ENCODE data around the gene ACKR3. TPM values are rescaled to one million over a fixed set of nuclear protein-coding genes. Genes with fewer than 3 reads are reported as not detected.

The ACKR3 gene
- total RNA-seq, 1 donor from 2014 or later, result 17.9 TPM

DNA sequence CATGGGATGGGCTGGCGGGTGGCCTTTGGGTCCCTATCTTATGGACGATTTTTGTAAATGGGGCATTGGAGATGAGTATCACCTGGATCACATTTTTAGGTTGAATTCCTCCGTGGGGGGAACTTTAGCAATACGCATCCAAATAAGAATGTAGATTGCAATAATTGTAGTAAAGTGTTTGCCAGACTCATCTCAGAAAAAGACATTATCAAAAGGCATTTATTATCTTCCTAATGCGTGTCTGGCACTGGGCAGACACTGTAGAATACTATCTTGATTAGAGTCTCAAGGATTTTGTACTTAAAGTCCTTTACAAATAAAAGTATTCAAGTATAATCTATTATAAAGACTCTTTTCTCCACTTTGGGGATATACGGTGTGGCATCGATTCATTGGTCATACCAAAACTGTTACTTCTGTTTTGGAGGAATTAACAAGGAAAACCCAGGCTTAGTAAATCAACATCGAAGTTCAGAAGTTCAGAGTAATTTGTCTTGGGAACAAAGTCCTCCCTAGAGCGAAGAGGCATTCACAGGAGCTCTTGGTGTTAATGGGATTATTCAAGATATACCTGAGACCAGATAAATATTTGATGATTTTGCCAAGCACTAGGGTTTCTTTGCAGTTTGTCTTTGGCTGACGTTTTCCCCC lies 578 bp upstream of the ACKR3 start:
- DNase-seq (ENCODE audit: low read depth in 2 of 2), result no peak

DNA sequence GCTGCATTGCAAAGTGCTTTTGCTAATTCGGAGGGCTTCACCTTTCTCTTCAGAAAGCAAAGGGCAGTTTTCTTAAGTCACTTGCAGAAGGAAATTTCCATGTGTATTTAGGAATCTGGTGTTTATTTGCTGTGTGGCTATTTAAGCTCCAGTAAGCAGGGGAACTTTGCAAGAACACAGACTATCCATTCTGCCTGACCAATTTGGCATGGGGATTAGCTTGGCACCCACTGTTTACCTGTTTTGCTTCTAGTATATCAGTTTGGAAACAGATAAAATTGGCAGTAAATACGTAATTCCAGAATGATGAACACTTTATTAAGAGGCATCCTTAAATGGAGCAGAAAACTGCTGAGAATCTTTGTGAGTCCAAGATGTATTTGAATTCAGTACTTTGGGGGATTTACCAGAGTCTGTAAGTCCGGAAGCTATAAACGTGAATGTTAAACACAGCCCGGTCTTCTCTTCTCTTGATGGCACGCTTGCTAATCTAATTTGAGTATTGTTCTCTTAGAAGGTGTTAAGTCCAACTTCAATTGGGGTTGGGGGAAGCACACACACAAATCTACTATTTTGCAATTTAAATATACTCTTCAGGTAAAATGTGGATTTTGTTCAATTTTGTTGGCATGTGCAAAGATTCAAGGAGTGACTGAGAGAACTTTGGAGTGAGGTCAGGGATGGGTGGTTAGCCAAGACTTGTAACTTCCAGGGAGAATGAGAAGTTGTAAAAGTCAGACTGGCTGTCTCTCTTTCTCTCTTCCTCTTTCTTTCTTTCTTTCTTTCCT lies 650 bp downstream of the ACKR3 start:
- DNase-seq (ENCODE audit: low read depth in 2 of 2), result no peak

DNA sequence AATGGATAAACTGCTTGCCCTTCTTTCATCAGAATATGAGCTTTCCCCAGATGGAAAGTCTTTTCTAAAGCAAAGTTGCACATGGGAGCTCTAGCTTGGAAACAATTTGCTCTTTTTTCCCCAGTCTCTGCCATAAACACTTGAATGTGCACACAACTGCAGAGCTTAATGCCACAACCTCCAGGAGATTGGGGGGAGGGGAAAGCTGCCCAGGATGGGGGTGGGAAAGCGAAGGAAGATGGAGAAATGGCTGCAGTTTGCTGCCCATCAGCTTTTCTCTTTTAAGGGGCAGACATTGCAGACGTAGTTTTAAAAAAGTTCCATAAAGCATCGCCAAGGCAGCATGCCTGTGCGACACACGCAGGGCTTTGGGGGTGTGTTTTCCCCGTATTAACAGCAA lies 1.5 kb downstream of the ACKR3 start:
- DNase-seq (ENCODE audit: low read depth in 2 of 2), result no peak

DNA sequence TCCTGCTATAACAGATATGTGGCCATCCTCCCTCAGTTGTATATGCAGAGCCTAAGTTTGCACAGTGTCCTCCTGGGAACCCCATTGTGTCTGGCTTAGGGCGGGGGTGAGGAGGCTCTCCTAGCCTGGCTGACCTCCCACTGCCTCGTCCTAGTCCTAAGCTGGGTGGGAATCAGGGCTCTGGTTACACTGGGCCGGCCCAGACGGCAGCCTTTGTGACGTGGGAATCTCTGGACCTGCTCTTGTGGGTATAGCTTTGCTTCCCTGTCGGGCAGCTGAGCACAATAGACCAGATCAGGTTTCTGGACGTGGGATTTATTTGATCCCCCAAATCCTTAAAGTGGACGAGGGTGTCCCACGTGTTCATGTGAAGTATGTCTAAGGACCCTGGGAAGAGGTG lies 2.9 kb downstream of the ACKR3 start:
- DNase-seq (ENCODE audit: low read depth in 2 of 2), result no peak

DNA sequence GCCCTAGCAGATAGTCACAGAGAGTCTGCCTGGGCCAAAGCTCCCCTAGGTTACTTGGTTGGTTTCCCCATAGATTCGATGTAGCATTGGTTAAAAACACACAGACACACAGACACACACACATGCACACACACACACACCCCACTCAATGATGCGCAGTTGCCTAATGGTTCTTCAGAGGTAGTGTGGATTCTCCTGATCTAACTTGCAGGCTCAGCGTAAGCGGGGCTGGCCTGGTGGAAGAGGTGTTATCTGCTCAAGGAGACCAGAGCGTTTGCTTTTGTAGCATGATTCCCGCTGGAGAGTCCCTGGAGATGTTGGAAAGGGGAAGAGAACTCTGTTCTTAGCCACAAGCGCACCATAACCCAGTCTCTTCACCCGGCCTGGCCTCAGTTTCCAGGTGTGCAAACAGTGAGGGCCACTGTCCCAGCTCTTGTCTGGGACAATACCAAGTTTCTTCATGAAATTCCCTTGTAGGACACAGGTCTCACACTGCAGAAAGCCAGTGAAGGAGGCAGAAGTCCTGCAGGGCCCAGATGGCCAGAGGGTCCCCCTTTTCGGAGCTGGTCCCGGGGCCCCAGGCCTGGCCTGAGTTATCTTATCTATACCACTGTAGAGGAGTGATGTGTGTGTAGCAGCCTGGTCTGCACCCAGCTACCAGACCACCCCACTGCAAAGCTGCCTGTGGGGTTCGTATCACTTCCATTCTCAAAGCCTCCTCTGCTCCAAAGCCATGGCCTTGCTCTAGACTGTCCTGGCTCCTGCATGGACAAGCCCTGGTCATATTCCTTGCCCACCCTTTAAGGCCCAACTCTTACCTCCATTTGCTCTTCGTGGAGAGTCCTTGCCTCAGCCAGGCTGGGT lies 3.7 kb downstream of the ACKR3 start:
- DNase-seq (ENCODE audit: low read depth in 2 of 2), result no peak

DNA sequence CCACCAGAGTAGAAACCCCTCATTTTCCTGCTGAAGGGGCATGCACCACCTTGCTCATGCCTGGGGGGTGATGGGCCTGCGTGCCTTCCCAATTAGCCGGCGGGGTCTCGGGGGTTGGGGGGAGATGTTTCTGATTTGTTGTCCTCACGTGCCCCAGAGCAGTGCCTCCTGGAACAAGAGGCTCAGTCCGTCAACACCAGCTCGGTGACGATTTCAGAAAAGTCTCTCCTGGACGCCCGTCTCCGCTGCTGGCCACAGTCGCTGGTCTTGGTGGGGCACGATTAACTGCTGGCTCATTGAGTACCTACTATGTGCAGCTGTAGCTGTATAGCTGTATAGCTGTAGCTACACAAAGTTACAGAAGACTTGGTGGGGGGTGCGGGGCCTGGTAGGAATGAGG lies 4.4 kb downstream of the ACKR3 start:
- no peak for DNase-seq (ENCODE audit: low read depth in 2 of 2)

DNA sequence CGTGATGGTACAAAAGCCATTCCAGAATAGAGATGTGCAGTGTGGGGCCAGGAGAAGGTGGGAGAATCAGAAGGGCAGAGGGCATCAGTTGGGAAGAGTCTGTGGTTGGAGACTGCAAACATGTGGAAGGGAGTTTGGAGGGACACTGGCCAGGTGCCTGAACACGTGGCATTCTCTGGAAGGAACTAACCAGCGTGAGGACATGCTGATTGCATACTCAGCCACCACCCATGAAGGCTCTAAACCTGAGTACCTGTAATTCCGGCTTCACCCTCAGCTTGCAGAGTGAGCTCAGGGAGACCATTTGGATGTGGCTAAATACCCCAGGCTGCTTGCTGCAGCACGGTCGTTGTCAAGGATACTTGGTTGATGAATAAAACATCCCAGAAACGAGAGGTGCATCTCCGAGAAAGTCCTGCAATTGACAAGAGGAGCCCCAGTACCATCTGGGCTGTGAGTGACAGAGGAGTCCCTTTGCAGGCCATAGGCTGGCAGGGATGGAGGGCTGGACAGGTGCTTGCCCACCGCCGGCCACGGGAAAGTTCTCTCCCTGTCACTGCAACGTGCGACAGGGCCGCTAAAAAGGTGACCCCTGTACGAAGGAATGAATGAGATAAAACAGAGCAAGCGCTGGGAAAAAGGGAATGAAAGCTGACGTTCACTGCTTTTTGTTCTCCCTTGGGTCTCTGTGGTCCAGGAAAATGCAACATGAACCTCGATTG lies 5.0 kb downstream of the ACKR3 start:
- DNase-seq (ENCODE audit: low read depth in 2 of 2), result no peak

DNA sequence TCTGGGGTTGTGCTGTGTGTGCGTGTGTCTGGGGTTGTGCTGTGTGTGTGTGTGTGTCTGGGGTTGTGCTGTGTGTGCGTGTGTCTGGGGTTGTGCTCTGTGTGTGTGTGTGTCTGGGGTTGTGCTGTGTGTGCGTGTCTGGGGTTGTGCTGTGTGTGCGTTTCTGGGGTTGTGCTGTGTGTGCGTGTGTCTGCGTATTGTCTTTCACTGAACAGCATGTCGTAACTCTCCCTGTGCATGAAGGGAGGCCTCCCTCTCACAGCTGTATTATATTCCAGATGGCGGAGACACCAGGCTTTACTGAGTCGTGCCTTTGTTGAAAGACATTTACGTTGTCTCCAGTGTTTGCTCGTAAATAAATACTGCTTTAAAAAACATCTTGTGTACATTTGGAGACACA lies 5.9 kb downstream of the ACKR3 start:
- DNase-seq (ENCODE audit: low read depth in 2 of 2), result no peak

DNA sequence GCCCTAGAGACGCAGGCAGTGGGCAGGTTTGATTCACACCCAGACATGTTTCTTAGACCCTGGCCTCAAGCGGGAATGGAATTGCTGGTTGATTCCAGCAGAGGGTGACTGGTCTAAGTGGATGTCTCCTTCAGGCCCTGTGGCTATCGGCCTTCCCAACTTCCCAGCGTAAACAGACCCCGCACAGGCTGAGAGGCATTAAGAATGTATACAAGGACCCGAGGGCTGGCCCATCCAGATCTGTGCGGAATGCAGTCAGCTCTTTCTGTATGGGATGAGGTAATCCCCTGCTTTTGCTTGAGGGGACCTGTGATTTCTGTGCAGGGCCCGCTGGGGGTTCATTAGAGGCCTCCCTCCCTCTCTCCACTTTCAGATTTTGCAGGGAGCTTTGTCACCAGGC lies 6.5 kb downstream of the ACKR3 start:
- DNase-seq (ENCODE audit: low read depth in 2 of 2), result no peak

DNA sequence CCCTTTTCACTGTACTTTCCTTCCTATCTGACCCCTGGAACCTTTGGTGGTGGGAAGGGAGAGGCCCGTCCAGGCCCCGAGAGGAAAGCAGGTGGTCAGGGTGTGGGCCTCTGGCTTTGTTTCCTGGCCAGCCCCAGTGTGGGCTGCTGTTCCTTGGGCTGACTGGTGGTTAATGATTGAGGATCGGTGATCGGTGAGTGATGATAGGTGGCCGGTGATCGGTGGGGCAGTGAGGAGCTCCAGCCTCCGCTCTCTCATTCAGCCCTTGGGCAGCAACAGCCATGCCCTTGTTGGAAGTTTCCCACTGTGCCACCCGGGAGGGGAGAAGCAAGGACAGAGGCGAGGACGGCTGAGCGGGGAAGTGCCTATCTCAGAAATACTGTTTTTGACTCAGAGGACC lies 7.3 kb downstream of the ACKR3 start:
- no peak for DNase-seq (ENCODE audit: low read depth in 2 of 2)

DNA sequence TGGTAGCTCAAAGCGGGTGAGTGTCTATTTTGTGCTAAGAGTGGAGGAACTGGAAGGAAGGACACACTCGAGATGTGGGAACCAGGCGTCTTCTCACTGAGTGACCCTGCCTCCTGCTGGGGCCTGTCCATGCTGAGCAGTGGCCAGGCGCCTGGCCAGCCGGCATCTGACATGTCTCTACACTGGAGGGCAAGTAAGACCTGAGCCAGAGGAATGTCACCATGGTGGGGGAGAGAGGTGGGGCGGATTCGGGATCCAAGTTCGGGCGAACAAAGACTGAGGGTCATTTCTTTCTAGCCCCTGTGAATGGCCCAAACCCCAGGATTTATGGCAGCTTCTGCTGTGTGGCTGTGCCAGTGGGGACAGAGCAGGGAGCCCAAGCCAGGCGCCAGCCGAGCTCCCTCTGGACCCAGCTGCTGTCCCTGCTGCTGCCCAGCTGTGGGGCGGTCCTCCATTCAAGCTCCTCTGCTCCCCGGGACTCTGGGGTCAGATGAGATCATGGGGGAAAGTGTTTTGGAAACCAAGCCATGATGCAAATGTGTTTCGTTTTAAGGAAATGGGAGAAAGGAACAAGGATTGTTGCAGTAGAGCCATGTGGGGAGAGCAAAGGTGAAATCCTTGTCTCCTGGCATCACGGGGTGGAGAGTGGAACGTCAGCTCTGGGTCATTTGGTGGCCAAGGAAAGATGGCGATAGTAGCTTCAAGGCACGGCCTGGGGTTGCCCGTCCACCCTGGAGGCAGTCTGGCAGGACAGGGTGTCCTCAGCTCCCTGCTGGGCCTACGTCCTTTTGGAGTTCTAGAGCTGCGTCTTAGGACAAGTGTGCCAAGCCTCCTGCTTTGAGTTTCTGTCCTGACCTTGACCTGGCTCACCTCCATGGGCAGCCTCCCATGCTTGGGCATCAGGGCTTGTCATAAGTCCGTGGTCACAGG lies 8.1 kb downstream of the ACKR3 start:
- no peak for DNase-seq (ENCODE audit: low read depth in 2 of 2)

DNA sequence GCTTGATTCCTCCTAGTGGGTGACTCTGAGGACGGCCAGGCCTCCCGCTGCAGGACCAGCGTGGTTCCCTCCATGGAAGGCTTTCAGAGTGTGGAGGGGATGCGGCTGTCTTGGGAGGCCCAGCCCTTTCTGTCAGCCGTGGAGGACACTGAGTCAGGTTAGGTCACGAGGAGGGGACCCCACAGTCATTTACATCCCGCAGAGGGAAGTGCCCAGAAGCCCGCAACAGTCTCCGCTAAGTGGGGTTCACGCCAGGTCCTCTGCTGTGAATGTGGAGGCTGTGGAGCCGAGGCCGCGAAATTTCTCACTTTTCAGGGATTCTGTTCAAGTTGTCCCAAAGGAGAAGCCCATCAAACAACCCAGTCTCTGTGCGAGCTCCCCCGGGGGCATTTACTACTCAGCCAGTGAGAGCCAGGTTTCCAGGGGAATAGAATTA lies 8.8 kb downstream of the ACKR3 start:
- no peak for DNase-seq (ENCODE audit: low read depth in 2 of 2)

DNA sequence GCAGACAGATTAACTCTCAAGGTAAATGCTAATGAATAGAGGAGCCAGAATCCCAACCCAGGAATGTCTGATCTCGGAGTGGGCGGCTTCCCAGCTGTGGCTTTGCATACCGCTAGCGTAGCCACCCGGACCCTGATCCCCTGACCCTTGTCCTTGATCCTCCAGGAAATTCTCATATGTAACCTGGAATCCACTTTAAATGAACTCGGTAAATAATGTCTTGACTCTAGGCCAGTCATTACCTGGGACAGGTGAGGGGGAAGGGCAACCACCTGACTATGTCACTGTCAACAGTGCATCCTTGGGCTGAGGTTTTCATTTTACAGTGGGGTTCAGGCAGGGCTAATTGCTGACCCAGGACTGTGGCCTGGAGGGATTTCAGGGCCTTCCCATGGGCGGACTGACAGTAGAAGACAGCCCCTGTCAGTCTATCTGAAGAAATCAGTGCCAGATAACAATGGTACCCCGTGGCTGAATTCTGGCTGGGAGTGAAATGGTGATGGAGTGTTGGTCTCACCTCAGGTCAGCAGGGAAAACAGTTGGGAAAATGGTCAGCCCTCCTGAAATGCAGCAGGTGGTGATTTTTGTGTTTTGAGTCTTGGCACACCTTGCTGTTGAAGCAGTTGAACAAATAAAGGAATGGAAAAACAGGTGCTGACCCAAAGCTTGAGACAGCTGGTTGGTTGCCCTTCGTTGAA lies 9.6 kb downstream of the ACKR3 start:
- DNase-seq (ENCODE audit: low read depth in 2 of 2), result no peak

DNA sequence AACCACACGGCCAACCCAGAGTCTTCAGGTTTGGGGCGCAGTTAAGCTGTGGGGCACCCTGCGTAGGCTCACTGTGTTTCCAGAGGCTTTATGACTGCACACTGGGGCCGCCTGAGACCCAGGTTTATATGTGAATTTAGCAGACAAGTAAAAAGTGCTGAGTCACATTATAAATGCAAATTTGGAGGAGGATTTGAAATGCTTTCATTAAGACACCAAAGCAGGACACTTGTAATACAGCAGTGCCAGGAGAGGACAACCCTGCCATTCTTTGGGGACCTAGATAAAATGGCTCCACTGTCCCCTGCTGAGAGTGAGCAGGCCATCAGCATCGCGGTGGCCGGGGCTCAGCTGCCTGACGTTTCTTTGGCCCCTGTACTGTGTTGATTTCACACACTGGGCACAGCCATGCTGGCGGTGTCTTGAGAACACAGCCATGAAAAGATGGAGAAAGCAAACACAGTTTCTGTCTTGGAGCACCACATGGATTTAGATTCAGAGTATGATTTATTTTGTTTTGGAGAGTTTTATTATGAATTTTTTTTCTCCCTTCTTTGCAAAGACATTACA lies 10.2 kb downstream of the ACKR3 start:
- no peak for DNase-seq (ENCODE audit: low read depth in 2 of 2)

DNA sequence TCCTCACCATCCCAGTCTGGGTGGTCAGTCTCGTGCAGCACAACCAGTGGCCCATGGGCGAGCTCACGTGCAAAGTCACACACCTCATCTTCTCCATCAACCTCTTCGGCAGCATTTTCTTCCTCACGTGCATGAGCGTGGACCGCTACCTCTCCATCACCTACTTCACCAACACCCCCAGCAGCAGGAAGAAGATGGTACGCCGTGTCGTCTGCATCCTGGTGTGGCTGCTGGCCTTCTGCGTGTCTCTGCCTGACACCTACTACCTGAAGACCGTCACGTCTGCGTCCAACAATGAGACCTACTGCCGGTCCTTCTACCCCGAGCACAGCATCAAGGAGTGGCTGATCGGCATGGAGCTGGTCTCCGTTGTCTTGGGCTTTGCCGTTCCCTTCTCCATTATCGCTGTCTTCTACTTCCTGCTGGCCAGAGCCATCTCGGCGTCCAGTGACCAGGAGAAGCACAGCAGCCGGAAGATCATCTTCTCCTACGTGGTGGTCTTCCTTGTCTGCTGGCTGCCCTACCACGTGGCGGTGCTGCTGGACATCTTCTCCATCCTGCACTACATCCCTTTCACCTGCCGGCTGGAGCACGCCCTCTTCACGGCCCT lies 11.2 kb downstream of the ACKR3 start:
- no peak for DNase-seq (ENCODE audit: low read depth in 2 of 2)

DNA sequence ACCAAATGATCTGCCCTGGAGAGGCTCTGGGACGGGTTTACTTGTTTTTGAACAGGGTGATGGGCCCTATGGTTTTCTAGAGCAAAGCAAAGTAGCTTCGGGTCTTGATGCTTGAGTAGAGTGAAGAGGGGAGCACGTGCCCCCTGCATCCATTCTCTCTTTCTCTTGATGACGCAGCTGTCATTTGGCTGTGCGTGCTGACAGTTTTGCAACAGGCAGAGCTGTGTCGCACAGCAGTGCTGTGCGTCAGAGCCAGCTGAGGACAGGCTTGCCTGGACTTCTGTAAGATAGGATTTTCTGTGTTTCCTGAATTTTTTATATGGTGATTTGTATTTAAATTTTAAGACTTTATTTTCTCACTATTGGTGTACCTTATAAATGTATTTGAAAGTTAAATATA lies 11.9 kb downstream of the ACKR3 start:
- DNase-seq (ENCODE audit: low read depth in 2 of 2), result no peak

DNA sequence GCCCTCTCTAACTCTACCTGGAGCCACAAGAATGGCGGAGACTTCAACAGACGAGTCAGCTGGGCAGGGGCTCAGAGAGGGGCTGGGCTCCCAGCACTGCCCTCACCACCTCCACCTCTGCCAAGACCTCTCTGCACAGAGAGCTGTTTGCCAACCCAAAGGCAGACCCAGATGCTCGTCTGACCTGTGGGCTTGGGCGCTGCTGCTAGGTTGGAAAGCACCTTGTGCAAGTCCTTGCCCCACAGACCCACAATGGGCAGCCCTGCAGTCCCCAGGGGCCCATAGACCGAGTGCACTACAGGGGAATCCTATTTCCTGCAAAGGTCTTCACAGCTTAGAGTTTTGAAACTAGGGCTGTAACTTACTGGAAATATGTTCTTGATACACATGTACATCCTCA lies 13.3 kb downstream of the ACKR3 start:
- no peak for DNase-seq (ENCODE audit: low read depth in 2 of 2)

DNA sequence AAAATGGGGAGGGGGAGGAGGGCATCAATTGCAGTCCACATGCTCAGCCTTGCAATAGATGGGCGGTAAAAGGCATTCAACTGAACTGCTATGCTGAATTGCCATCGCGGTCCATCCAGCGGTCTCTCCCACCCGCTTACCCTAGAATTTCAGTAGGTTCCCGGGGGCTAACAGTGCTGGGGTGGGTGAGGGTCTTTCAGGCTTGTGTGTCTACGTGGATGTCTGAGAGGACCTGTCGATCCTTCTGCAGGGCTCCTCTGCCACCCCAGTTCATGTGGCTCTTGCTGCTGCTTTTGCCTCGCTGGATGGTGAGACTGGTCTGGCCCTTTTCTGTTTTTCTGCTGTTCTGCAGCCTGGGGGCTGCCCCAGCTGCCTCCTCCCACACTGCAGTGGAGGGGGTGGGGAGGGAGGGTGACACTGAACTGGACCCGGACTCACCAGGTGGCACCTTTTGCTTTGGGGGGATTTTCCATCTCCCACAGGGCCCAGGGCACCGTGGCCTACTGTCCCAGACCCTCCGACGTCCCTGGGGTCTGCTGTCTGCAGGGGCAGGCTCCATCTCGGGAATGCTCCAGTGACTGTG lies 14.1 kb downstream of the ACKR3 start:
- no peak for DNase-seq (ENCODE audit: low read depth in 2 of 2)

Data from lung microvascular endothelial cell (primary cell).